OCI-LY3 (cell line): Measurements from ENCODE around the gene CHRM5.

Source experiments
- H2AFZ ChIP-seq: fragments of 200-600, 300-600 bp; shearing (Covaris generic); 2 replicates; pipeline ENCODE4 v1.6.0; 2014; ENCODE audit warnings: antibody characterized with exemption, low read depth, low read length
- H3K27ac ChIP-seq: fragments of 200-600, 300-600 bp; sonication (generic); 2 replicates; pipeline ENCODE4 v1.5.1; 2014; ENCODE audit warnings: mild to moderate bottlenecking, low read length, moderate library complexity, mixed read lengths
- H3K27me3 ChIP-seq: fragments of 200-600, 300-600 bp; sonication (generic); 2 replicates; pipeline ENCODE4 v1.6.1; 2014; ENCODE audit warnings: low read depth, low read length, mixed read lengths
- H3K36me3 ChIP-seq: fragments of 200-600, 300-600 bp; sonication (generic); replicated peaks from 2 replicates; pipeline ENCODE3; 2014; ENCODE audit warnings: low read depth, low read length, mixed read lengths
- H3K4me1 ChIP-seq: fragments of 300-600, 200-600 bp; sonication (generic); 2 replicates; pipeline ENCODE4 v1.6.1; 2014; ENCODE audit warnings: low read length, mixed read lengths
- H3K4me2 ChIP-seq: fragments of 200-600, 300-600 bp; sonication (generic); 2 replicates; pipeline ENCODE4 v1.6.1; 2014; ENCODE audit warnings: low read length, mixed read lengths
- H3K4me3 ChIP-seq: fragments of 300-600, 200-600 bp; sonication (generic); 2 replicates; pipeline ENCODE4 v1.5.1; 2014; ENCODE audit warnings: antibody characterized with exemption, mild to moderate bottlenecking, low read length, moderate library complexity
- H3K79me2 ChIP-seq: fragments of 300-600, 200-600 bp; shearing (Covaris generic); 2 replicates; pipeline ENCODE4 v1.6.1; 2014; ENCODE audit warnings: mild to moderate bottlenecking, low read length, mixed read lengths
- H3K9ac ChIP-seq: fragments of 300-600, 200-600 bp; shearing (Covaris generic); 2 replicates; pipeline ENCODE4 v1.6.0; 2014; ENCODE audit warnings: mild to moderate bottlenecking, low read length, moderate library complexity
- H3K9me3 ChIP-seq: fragments of 200-600, 300-600 bp; shearing (Covaris generic); 2 replicates; pipeline ENCODE4 v1.6.1; 2014; ENCODE audit warnings: low read length, mixed read lengths; ENCODE audit not compliant: insufficient read depth
- H4K20me1 ChIP-seq: fragments of 200-600, 300-600 bp; sonication (generic); 2 replicates; pipeline ENCODE4 v1.6.1; 2016; ENCODE audit warnings: low read length, mixed read lengths; ENCODE audit not compliant: insufficient read depth
- EZH2phosphoT487 ChIP-seq: fragments of 200-600 bp; shearing (Covaris generic); IDR thresholded peaks from 2 replicates; pipeline ENCODE4 v1.6.1; 2018; ENCODE audit warnings: antibody characterized with exemption, mixed run types, low read depth
- TF ChIP-seq, protein P1 (sequence below): fragments of 200-600, 300-600 bp; sonication (generic); IDR thresholded peaks from 2 replicates; pipeline ENCODE4 v1.5.1; 2014; ENCODE audit warnings: antibody characterized with exemption, low read length, low read depth

Gene CHRM5

DNA sequence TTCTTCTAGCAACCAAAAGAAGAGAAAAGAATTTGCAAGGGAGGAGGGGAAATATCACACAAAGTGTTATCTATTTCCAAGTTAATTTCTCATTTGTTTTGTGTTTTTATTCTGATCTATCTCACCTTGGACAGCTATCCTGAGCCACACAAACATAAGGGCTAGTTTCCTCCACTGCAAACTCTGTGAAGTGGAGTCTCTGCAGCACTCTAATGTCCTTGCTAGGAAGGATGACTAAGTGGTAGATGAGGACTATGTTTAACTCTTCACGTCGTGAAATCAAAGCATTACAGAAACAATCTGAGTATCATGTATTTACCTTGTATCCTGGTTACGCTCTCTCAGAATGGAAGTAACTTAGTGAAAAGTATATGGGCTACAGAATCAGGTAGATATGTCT lies 33.9 kb upstream of the CHRM5 start:
- no peak overlapping the region for H3K4me2 ChIP-seq
- H3K9me3 ChIP-seq, result no peaks in the 10 kb centered on the region
- H4K20me1 ChIP-seq, result no peaks in the 10 kb centered on the region
- H3K36me3 ChIP-seq, result no peaks in the 10 kb centered on the region
- H2AFZ ChIP-seq, result no peak overlapping the region
- H3K4me1 ChIP-seq, result no peaks in the 10 kb centered on the region
- no peaks in the 10 kb centered on the region for H3K79me2 ChIP-seq
- H3K27ac ChIP-seq, result no peak overlapping the region
- no peak overlapping the region for H3K4me3 ChIP-seq
- H3K27me3 ChIP-seq, result no peaks in the 10 kb centered on the region
- H3K9ac ChIP-seq, result no peak overlapping the region
- no peak for TF ChIP-seq EZH2phosphoT487
- TF ChIP-seq, protein P1, sequence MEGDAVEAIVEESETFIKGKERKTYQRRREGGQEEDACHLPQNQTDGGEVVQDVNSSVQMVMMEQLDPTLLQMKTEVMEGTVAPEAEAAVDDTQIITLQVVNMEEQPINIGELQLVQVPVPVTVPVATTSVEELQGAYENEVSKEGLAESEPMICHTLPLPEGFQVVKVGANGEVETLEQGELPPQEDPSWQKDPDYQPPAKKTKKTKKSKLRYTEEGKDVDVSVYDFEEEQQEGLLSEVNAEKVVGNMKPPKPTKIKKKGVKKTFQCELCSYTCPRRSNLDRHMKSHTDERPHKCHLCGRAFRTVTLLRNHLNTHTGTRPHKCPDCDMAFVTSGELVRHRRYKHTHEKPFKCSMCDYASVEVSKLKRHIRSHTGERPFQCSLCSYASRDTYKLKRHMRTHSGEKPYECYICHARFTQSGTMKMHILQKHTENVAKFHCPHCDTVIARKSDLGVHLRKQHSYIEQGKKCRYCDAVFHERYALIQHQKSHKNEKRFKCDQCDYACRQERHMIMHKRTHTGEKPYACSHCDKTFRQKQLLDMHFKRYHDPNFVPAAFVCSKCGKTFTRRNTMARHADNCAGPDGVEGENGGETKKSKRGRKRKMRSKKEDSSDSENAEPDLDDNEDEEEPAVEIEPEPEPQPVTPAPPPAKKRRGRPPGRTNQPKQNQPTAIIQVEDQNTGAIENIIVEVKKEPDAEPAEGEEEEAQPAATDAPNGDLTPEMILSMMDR, result no peak

DNA sequence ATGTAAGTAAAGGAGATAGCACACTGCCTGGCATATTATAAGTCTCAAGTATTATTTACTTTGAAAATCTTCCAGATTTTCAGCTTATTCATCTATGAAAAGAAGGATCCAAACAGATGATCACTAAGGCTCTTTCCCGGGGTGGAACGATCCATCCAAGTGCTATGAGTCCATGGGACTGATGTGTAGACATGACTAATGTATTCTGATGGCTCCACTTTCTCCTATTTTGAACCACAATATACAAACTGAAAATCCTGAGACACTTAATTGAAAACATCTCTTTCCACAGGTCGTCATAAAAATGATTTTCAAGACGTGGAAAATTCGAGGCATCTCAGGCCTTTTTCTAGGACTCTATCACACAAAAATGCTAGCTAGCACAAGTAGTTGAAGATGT lies 33.4 kb upstream of the CHRM5 start:
- TF ChIP-seq, protein P1, result no peak
- TF ChIP-seq EZH2phosphoT487, result no peak
- Histone ChIP-seq H3K4me1 (no peaks in the 10 kb centered on the region), H3K27me3 (no peaks in the 10 kb centered on the region), H4K20me1 (no peaks in the 10 kb centered on the region), H3K4me2 (no peak overlapping the region), H3K36me3 (no peaks in the 10 kb centered on the region), H3K79me2 (no peaks in the 10 kb centered on the region), H3K9me3 (no peaks in the 10 kb centered on the region), H3K4me3 (no peak overlapping the region), H3K9ac (no peak overlapping the region), H2AFZ (no peak overlapping the region), H3K27ac (no peak overlapping the region)

DNA sequence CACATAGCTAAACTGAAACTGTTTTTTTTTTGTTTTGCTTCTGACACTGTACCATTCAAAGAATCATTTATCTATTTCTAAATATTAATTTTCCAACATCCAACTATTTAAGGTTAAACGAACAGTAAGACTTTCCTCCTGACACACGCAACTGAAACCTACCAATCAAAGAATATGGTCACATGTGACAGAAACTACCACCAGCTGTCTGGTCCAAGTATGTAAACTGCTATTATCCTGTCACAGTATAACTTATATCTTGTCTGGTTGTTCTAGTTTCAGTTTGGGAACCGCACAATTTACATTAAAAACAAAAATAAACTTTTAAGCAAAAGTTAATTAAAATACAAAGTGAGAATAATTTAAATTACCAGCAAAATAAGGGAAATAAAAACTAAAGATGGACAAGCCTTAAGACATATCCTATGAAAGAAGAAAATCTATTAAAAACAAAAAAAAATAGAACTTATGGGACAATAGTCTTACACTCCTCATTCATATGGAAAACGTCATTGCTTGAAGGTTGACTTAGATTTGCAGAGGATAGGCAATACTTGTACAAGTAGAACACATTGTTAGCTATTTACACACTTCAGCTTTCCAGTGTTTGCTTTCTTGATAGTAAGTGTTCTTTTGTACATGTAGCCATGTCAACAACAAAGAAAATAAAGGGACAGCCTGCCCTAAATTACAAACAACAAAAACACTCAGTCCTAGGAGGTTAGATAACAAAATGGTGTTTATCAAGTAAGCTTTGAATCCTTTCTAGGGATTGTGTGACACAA lies 26.8 kb upstream of the CHRM5 start:
- no peak overlapping the region for H3K27ac ChIP-seq
- H3K79me2 ChIP-seq, result no peaks in the 10 kb centered on the region
- no peak overlapping the region for H3K4me3 ChIP-seq
- no peaks in the 10 kb centered on the region for H4K20me1 ChIP-seq
- H3K36me3 ChIP-seq, result no peaks in the 10 kb centered on the region
- no peak for TF ChIP-seq EZH2phosphoT487
- TF ChIP-seq, protein P1, result no peak
- H3K9ac ChIP-seq, result no peak overlapping the region
- H2AFZ ChIP-seq, result no peak overlapping the region
- H3K4me2 ChIP-seq, result no peak overlapping the region
- H3K9me3 ChIP-seq, result no peaks in the 10 kb centered on the region
- no peaks in the 10 kb centered on the region for H3K27me3 ChIP-seq
- peaks cover 4% of the 10 kb centered on the region; the same call in 1 of the 2 replicates for H3K4me1 ChIP-seq

DNA sequence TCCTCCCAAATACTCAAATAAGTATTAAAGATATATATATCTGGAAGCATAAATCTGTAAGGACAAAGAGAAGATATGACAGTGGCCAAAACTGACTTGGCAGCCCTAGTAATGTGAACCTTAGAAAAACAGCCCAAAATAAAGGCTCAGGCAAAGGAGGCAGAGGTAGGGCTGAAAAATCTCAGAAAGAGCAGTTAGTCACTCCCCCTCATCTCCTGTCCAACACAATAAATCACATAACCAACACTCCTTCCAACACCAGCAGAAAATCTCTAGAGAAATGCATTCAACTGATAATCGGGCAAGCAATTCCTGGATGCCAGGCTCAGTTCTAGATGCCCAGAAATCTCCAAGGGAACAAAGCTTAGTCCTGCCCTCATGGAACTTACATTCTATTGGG lies 22.1 kb upstream of the CHRM5 start:
- no peaks in the 10 kb centered on the region for H4K20me1 ChIP-seq

More for the DNA sequence above, 22.1 kb upstream of the CHRM5 start:
- Histone ChIP-seq H3K9me3 (no peaks in the 10 kb centered on the region), H3K27ac (no peak overlapping the region), H3K79me2 (no peaks in the 10 kb centered on the region), H3K36me3 (no peaks in the 10 kb centered on the region), H3K4me2 (no peak overlapping the region), H3K9ac (no peak overlapping the region), H3K4me1 (peaks cover 3% of the 10 kb centered on the region; the same call in 1 of the 2 replicates), H3K27me3 (no peaks in the 10 kb centered on the region), H3K4me3 (no peak overlapping the region), H2AFZ (no peak overlapping the region)
- TF ChIP-seq EZH2phosphoT487, result no peak
- TF ChIP-seq, protein P1, result no peak
